IPS DF 6.9 (cell line): ENCODE measurements around the gene NADSYN1.

ENCODE experiments used
- DNase-seq: peaks from one replicate; pipeline ENCODE4 v3.0.0-alpha.2; 2013; ENCODE audit warnings: low read depth, low spot score
- H3K27ac ChIP-seq: one replicate; pipeline ENCODE4 v1.5.1; 2013; ENCODE audit warnings: low read length, control low read depth
- H3K27me3 ChIP-seq: 2 replicates; pipeline ENCODE4 v1.6.1; 2013; ENCODE audit warnings: mild to moderate bottlenecking, low read length; ENCODE audit not compliant: control insufficient read depth, insufficient read depth
- H3K36me3 ChIP-seq: 2 replicates; pipeline ENCODE4 v1.6.1; 2013; ENCODE audit warnings: low read length; ENCODE audit not compliant: control insufficient read depth, insufficient read depth
- H3K4me1 ChIP-seq: 2 replicates; pipeline ENCODE4 v1.6.1; 2013; ENCODE audit warnings: low read length; ENCODE audit not compliant: control insufficient read depth, insufficient read depth
- H3K4me3 ChIP-seq: 2 replicates; pipeline ENCODE4 v1.5.1; 2013; ENCODE audit warnings: mild to moderate bottlenecking, low read length
- H3K9me3 ChIP-seq: 2 replicates; pipeline ENCODE4 v1.6.1; 2013; ENCODE audit warnings: low read length, inconsistent platforms; ENCODE audit not compliant: control insufficient read depth, insufficient read depth
- WGBS: extraction: QIAGEN DNeasy Blood & Tissue Kit; methylation state at CpG from one replicate; pipeline ENCODE4 v1.1.7; 2013; ENCODE audit warnings: mixed read lengths, missing lambda C conversion rate; ENCODE audit not compliant: insufficient read length, insufficient coverage; 5-methylcytosine and 5-hydroxymethylcytosine counted together

The NADSYN1 gene

GRCh38 chr11:71482746-71483364, 29.9 kb downstream of the NADSYN1 start:
- Histone ChIP-seq H3K4me3 (no peak overlapping the region), H3K4me1 (no peaks in the 10 kb centered on the region), H3K27ac (no peak overlapping the region), H3K27me3 (no peaks in the 10 kb centered on the region), H3K9me3 (no peaks in the 10 kb centered on the region), H3K36me3 (peaks cover 27% of the 10 kb centered on the region; the same call in 1 of the 2 replicates)
- WGBS, result no CpG with 5 or more reads among the region's 13 CpGs
- no peak for DNase-seq

GRCh38 chr11:71483692-71484091, 30.7 kb downstream of the NADSYN1 start:
- Histone ChIP-seq H3K27me3 (no peaks in the 10 kb centered on the region), H3K27ac (no peak overlapping the region), H3K36me3 (peaks cover 26% of the 10 kb centered on the region; the same call in 1 of the 2 replicates), H3K4me3 (no peak overlapping the region), H3K4me1 (no peaks in the 10 kb centered on the region), H3K9me3 (no peaks in the 10 kb centered on the region)
- WGBS, result no CpG with 5 or more reads among the region's 6 CpGs
- no peak for DNase-seq

- Histone ChIP-seq H3K36me3 (peaks cover 23% of the 10 kb centered on the region; the same call in 1 of the 2 replicates), H3K27ac (no peak overlapping the region), H3K27me3 (no peaks in the 10 kb centered on the region), H3K4me1 (no peaks in the 10 kb centered on the region), H3K9me3 (no peaks in the 10 kb centered on the region), H3K4me3 (no peak overlapping the region)
- no peak for DNase-seq
- WGBS, result no CpG with 5 or more reads among the region's 23 CpGs
Measured at GRCh38 chr11:71484248-71485062, 31.5 kb downstream of the NADSYN1 start.

- no peak overlapping the region for H3K27ac ChIP-seq
- no peaks in the 10 kb centered on the region for H3K9me3 ChIP-seq
- no peak overlapping the region for H3K4me3 ChIP-seq
- no peaks in the 10 kb centered on the region for H3K4me1 ChIP-seq
- no peak for DNase-seq
- no peaks in the 10 kb centered on the region for H3K27me3 ChIP-seq
- peaks cover 23% of the 10 kb centered on the region; the same call in 1 of the 2 replicates for H3K36me3 ChIP-seq
- no CpG with 5 or more reads among the region's 6 CpGs for WGBS
Measured at GRCh38 chr11:71485063-71485399, 32.0 kb downstream of the NADSYN1 start.

- DNase-seq, result no peak
- no peaks in the 10 kb centered on the region for H3K27me3 ChIP-seq
- no peak overlapping the region for H3K27ac ChIP-seq
- no CpG with 5 or more reads among the region's 18 CpGs for WGBS
- H3K4me3 ChIP-seq, result no peak overlapping the region
- H3K36me3 ChIP-seq, result peaks cover 22% of the 10 kb centered on the region; the same call in 1 of the 2 replicates
- H3K4me1 ChIP-seq, result no peaks in the 10 kb centered on the region
- H3K9me3 ChIP-seq, result no peaks in the 10 kb centered on the region
Measured at GRCh38 chr11:71485466-71485865, 32.5 kb downstream of the NADSYN1 start.

- H3K27me3 ChIP-seq, result no peaks in the 10 kb centered on the region
- no peaks in the 10 kb centered on the region for H3K4me1 ChIP-seq
- no CpG with 5 or more reads among the region's 1 CpG for WGBS
- peaks cover 27% of the 10 kb centered on the region; the same call in 1 of the 2 replicates for H3K36me3 ChIP-seq
- no peak for DNase-seq
- H3K27ac ChIP-seq, result no peak overlapping the region
- no peak overlapping the region for H3K4me3 ChIP-seq
- H3K9me3 ChIP-seq, result no peaks in the 10 kb centered on the region
Measured at GRCh38 chr11:71486320-71486719, 33.3 kb downstream of the NADSYN1 start.

GRCh38 chr11:71488681-71489270, 35.8 kb downstream of the NADSYN1 start:
- no peak for DNase-seq
- Histone ChIP-seq H3K27ac (no peak overlapping the region), H3K27me3 (no peaks in the 10 kb centered on the region), H3K4me1 (no peaks in the 10 kb centered on the region), H3K9me3 (no peaks in the 10 kb centered on the region), H3K4me3 (no peak overlapping the region), H3K36me3 (peaks cover 26% of the 10 kb centered on the region; the same call in 1 of the 2 replicates)
- WGBS, result no CpG with 5 or more reads among the region's 6 CpGs

- no peak overlapping the region for H3K4me3 ChIP-seq
- H3K36me3 ChIP-seq, result peaks cover 22% of the 10 kb centered on the region; the same call in 1 of the 2 replicates
- no peaks in the 10 kb centered on the region for H3K9me3 ChIP-seq
- no peak overlapping the region for H3K27ac ChIP-seq
- no peaks in the 10 kb centered on the region for H3K4me1 ChIP-seq
- no CpG with 5 or more reads among the region's 15 CpGs for WGBS
- no peaks in the 10 kb centered on the region for H3K27me3 ChIP-seq
- no peak for DNase-seq
Measured at GRCh38 chr11:71489311-71490043, 36.5 kb downstream of the NADSYN1 start.

- Histone ChIP-seq H3K9me3 (no peaks in the 10 kb centered on the region), H3K27me3 (no peaks in the 10 kb centered on the region), H3K4me1 (no peaks in the 10 kb centered on the region), H3K36me3 (peaks cover 18% of the 10 kb centered on the region; the same call in 1 of the 2 replicates), H3K27ac (no peak overlapping the region), H3K4me3 (no peak overlapping the region)
- no peak for DNase-seq
- no CpG with 5 or more reads among the region's 23 CpGs for whole genome bisulfite sequencing
Measured at GRCh38 chr11:71490044-71490730, 37.2 kb downstream of the NADSYN1 start.
